HepG2 (cell line): ENCODE results near the gene ATP8B4. TPM values are rescaled to one million over a fixed set of nuclear protein-coding genes. Genes with fewer than 3 reads are reported as not detected.

ENCODE experiments used
- ATAC-seq: fragments of 200-7000 bp; cut with Tn5 transposase; 3 replicates; pipeline ENCODE4 v1.9.1; 2020; ENCODE audit warnings: mild to moderate bottlenecking, moderate library complexity
- BruUV-seq: library from RNA; stranded (reverse); fragments of 400-500 nt; replicated peaks from 2 replicates; lab custom pipeline; 2021; lab: Mats Ljungman, UMichigan
- CTCF ChIA-PET: fragments of 300-600 bp; formaldehyde crosslinking; extraction: SDS; loops from one replicate; lab custom pipeline; 2021; ENCODE audit warnings: low total read pairs, inconsistent platforms, low intra/inter-chr PET ratio; lab: Yijun Ruan, JAX
- POLR2A ChIA-PET: fragments of 350-600 bp; sonication (Branson Sonifier 250); formaldehyde crosslinking; loops from one replicate; lab custom pipeline; 2020; ENCODE audit warnings: antibody characterized with exemption, inconsistent platforms; lab: Yijun Ruan, JAX
- DNase-seq: peaks from one replicate; pipeline ENCODE4 v3.0.0-alpha.2; 2015; ENCODE audit warnings: low spot score
- FAIRE-seq: peaks from 3 replicates; lab custom pipeline; 2011; peaks lifted over from hg19 to GRCh38; lab: Jason Lieb, UNC
- H2AFZ ChIP-seq: one replicate; pipeline ENCODE4 v1.6.1; 2011; ENCODE audit warnings: low read length, inconsistent platforms
- H3K27ac ChIP-seq: fragments of 300-600 bp; 3 replicates; pipeline ENCODE4 v1.8.0; 2011; ENCODE audit warnings: mixed run types, mild to moderate bottlenecking, mixed read lengths, low read length, inconsistent platforms; ENCODE audit not compliant: insufficient read depth; ENCODE audit errors: extremely low read length
- H3K27me3 ChIP-seq, 2 experiments: fragments of 200-600 bp in 1 of 2; 2 replicates in 1 of 2; 3 replicates in 1 of 2; pipeline versions ENCODE4 v1.6.0 to v1.8.0; 2011; ENCODE audit warnings: low read length in 2 of 2, mild to moderate bottlenecking in 2 of 2, moderate library complexity in 2 of 2, inconsistent platforms in 1 of 2; ENCODE audit not compliant: insufficient read depth in 2 of 2, control insufficient read depth in 1 of 2
- H3K36me3 ChIP-seq, 2 experiments: fragments of 200-600 bp in 1 of 2; replicated peaks in 1 of 2; 2 replicates in 1 of 2; 3 replicates in 1 of 2; pipeline versions ENCODE4 v1.5.1 to v1.8.0; 2011; ENCODE audit warnings: low read length in 2 of 2, inconsistent platforms in 1 of 2; ENCODE audit not compliant: insufficient read depth in 2 of 2, control insufficient read depth in 1 of 2
- H3K4me1 ChIP-seq: 2 replicates; pipeline ENCODE4 v1.5.1; 2012; ENCODE audit warnings: low read length, inconsistent platforms; ENCODE audit not compliant: insufficient read depth
- H3K4me2 ChIP-seq: 2 replicates; pipeline ENCODE4 v1.6.0; 2011; ENCODE audit warnings: low read depth, low read length, inconsistent platforms
- H3K4me3 ChIP-seq, 3 experiments: fragments of 200-600 bp in 1 of 3; sonication (generic), shearing (Covaris generic) in 1 of 3; replicated peaks in 1 of 3; 2 replicates each; pipeline ENCODE4 v1.5.1; 2011 to 2016; ENCODE audit warnings: low read length in 3 of 3, inconsistent platforms in 2 of 3, low read depth in 2 of 3, mild to moderate bottlenecking in 2 of 3, control low read depth in 1 of 3, mixed read lengths in 1 of 3; ENCODE audit not compliant: insufficient read depth in 1 of 3
- H3K79me2 ChIP-seq: one replicate; pipeline ENCODE4 v1.6.1; 2011; ENCODE audit warnings: low read length, inconsistent platforms; ENCODE audit not compliant: insufficient read depth
- H3K9ac ChIP-seq: 2 replicates; pipeline ENCODE4 v1.6.0; 2011; ENCODE audit warnings: mild to moderate bottlenecking, low read depth, low read length, inconsistent platforms; ENCODE audit not compliant: insufficient read depth
- H3K9me3 ChIP-seq: 2 replicates; pipeline ENCODE4 v1.5.1; 2012; ENCODE audit warnings: mild to moderate bottlenecking, low read length
- H4K20me1 ChIP-seq: 2 replicates; pipeline ENCODE4 v1.6.0; 2011; ENCODE audit warnings: inconsistent platforms, mild to moderate bottlenecking, low read length, moderate library complexity; ENCODE audit not compliant: insufficient read depth
- ASH2L ChIP-seq: fragments of 300-600, 200-600 bp; sonication (generic); IDR thresholded peaks from 2 replicates; pipeline ENCODE4 v1.7.0; 2017; ENCODE audit warnings: low read depth, mild to moderate bottlenecking, moderate library complexity, mixed read lengths, low read length; ENCODE audit not compliant: insufficient read length
- BRD4 ChIP-seq: sonication (generic); formaldehyde crosslinking; IDR thresholded peaks from 2 replicates; pipeline ENCODE4 v1.4.0; 2020; ENCODE audit warnings: missing genetic modification reagents
- CC2D1A ChIP-seq: sonication (generic); formaldehyde crosslinking; IDR thresholded peaks from 2 replicates; pipeline ENCODE4 v1.8.1; 2023; ENCODE audit warnings: mild to moderate bottlenecking, missing genetic modification reagents
- KLF15 ChIP-seq: sonication (generic); formaldehyde crosslinking; IDR thresholded peaks from 2 replicates; pipeline ENCODE4 v1.8.1; 2023; ENCODE audit warnings: borderline replicate concordance, mild to moderate bottlenecking, inconsistent platforms, missing genetic modification reagents, mixed read lengths
- MED13 ChIP-seq: sonication (generic); formaldehyde crosslinking; IDR thresholded peaks from 2 replicates; pipeline ENCODE4 v1.5.0; 2020; ENCODE audit warnings: missing genetic modification reagents
- PHF20 ChIP-seq: sonication (generic); formaldehyde crosslinking; IDR thresholded peaks from 2 replicates; pipeline ENCODE4 v1.5.0; 2020; ENCODE audit warnings: mild to moderate bottlenecking, missing genetic modification reagents
- SALL2 ChIP-seq: sonication (generic); formaldehyde crosslinking; IDR thresholded peaks from 2 replicates; pipeline ENCODE4 v1.8.1; 2023; ENCODE audit warnings: mild to moderate bottlenecking, missing genetic modification reagents, inconsistent platforms
- STAG1 ChIP-seq: sonication (generic); formaldehyde crosslinking; IDR thresholded peaks from 2 replicates; pipeline ENCODE4 v1.4.0; 2020; ENCODE audit warnings: missing genetic modification reagents
- ZBTB1 ChIP-seq: sonication (generic); formaldehyde crosslinking; IDR thresholded peaks from 2 replicates; pipeline ENCODE4 v1.4.0; 2020; ENCODE audit warnings: missing genetic modification reagents, borderline replicate concordance
- ZNF234 ChIP-seq: sonication (generic); formaldehyde crosslinking; conservative IDR thresholded peaks from 2 replicates; pipeline ENCODE4 v1.5.1; 2020; ENCODE audit warnings: mild to moderate bottlenecking, missing genetic modification reagents
- ZNF577 ChIP-seq: sonication (generic); formaldehyde crosslinking; IDR thresholded peaks from 2 replicates; pipeline ENCODE4 v1.4.0; 2020; ENCODE audit warnings: mild to moderate bottlenecking, low read depth, missing genetic modification reagents, borderline replicate concordance
- ZNF777 ChIP-seq: sonication (generic); formaldehyde crosslinking; IDR thresholded peaks from 2 replicates; pipeline ENCODE4 v1.4.0; 2020; ENCODE audit warnings: missing genetic modification reagents
- ZNF780A ChIP-seq: sonication (generic); formaldehyde crosslinking; IDR thresholded peaks from 2 replicates; pipeline ENCODE4 v1.8.0; 2022; ENCODE audit warnings: mild to moderate bottlenecking, missing genetic modification reagents, moderate library complexity
- ZNF782 ChIP-seq: sonication (generic); formaldehyde crosslinking; IDR thresholded peaks from 2 replicates; pipeline ENCODE4 v1.4.0; 2020; ENCODE audit warnings: missing genetic modification reagents, mild to moderate bottlenecking, borderline replicate concordance
- WGBS: methylation state at CpG from one replicate; pipeline ENCODE4 v1.1.6; 2017; ENCODE audit warnings: low lambda C conversion rate; 5-methylcytosine and 5-hydroxymethylcytosine counted together
- in situ Hi-C: cut with HindIII; loops from 2 replicates; pipeline ENCODE4 v1.10.0; 2017; ENCODE audit warnings: low pct_unique_long_range_greater_than_20kb; ENCODE audit not compliant: extremely low pct_ligation_motif_present
- intact Hi-C: fragments of 100-400 bp; cut with micrococcal nuclease; formaldehyde crosslinking; loops from one replicate; pipeline ENCODE4 v1.10.0; 2022; ENCODE audit not compliant: unreplicated experiment
- polyA plus RNA-seq, 8 experiments: library from polyadenylated mRNA; depleted of rRNA in 3 of 8; stranded (reverse) in 7 of 8; unstranded in 1 of 8; fragments of >200 nt; fragmentation: Illumina TruSeq in 4 of 8; extraction: Trizol in 4 of 8; gene quantifications; 2 replicates each; pipeline versions ENCODE4 v1.2.1 to v1.2.3, GENCODE V29; 2011 to 2016; ENCODE audit warnings: low read depth in 4 of 8, missing spikeins in 1 of 8, mixed read lengths in 1 of 8; ENCODE audit not compliant: insufficient read depth in 1 of 8
- total RNA-seq, 5 experiments: library from RNA; depleted of rRNA; stranded (reverse); fragments of >200 nt; fragmentation: Illumina TruSeq; extraction: Trizol; gene quantifications; 2 replicates each; pipeline ENCODE4 v1.2.3, GENCODE V29; 2016; ENCODE audit warnings: low read depth in 1 of 5
- TF ChIP-seq, protein P1 (sequence below): sonication (generic); formaldehyde crosslinking; IDR thresholded peaks from 2 replicates; pipeline ENCODE4 v1.8.0; 2022; ENCODE audit warnings: low read depth, missing genetic modification reagents
- TF ChIP-seq, protein P2 (sequence below): sonication (generic); formaldehyde crosslinking; IDR thresholded peaks from 2 replicates; pipeline ENCODE4 v1.4.0; 2020; ENCODE audit warnings: missing genetic modification reagents

The ATP8B4 gene
- total and polyA plus RNA-seq, 2 of the 13 experiments (the other 11 are each of a cell fraction or from before 2014, with no cell fraction given) = 0.24 to 0.69 TPM

DNA sequence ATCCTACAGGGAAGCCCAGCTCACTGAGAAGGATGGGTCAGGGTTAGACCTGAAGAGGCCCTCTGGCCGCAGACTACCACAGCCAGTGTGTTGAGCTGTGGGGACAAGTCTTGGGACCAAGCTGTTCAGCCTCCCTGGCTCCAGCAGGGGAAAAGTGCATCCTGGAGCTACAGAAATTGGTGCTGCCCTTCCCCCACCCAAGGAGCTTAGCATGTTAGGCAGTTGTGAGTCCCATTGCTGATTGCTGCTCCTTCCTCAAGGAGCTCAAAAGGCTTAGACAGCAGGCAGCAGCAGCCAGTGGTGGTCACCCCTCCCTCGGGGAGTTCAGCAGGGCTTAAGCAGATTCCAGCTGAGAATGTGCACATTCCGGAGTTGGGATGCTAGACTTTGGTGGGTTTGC lies 165.6 kb downstream of the ATP8B4 start:
- Histone ChIP-seq H3K36me3 (no peaks in the 10 kb centered on the region), H3K79me2 (no peaks in the 10 kb centered on the region), H3K9me3 (no peaks in the 10 kb centered on the region), H3K27ac (no peak overlapping the region), H4K20me1 (no peaks in the 10 kb centered on the region), H3K27me3 (no peaks in the 10 kb centered on the region), H3K4me3 (no peak overlapping the region), H3K4me1 (no peaks in the 10 kb centered on the region), H2AFZ (no peak overlapping the region), H3K9ac (no peak overlapping the region), H3K4me2 (no peak overlapping the region)
- 0% methylated on average over 2 of the region's 3 CpGs for WGBS
- no peak for FAIRE-seq
- BruUV-seq = no TSS peak
- in situ Hi-C loops (no loop called here), intact Hi-C loops (no loop called here)
- CTCF ChIA-PET = no interaction called here
- ATAC-seq = no peak
- DNase-seq = no peak
- POLR2A ChIA-PET = no interaction called here
- TF ChIP-seq STAG1 (no peak), CC2D1A (no peak), ZNF777 (CRISPR knock-in tag) (no peak), BRD4 (CRISPR knock-in tag) (no peak), KLF15 (CRISPR knock-in tag) (no peak), PHF20 (CRISPR knock-in tag) (no peak), ZNF577 (CRISPR knock-in tag) (no peak), SALL2 (CRISPR knock-in tag) (no peak), MED13 (no peak), ZNF234 (no peak), ASH2L (no peak), ZNF782 (CRISPR knock-in tag) (no peak), ZNF780A (CRISPR knock-in tag) (no peak), ZBTB1 (CRISPR knock-in tag) (no peak)
- TF ChIP-seq, protein P1, sequence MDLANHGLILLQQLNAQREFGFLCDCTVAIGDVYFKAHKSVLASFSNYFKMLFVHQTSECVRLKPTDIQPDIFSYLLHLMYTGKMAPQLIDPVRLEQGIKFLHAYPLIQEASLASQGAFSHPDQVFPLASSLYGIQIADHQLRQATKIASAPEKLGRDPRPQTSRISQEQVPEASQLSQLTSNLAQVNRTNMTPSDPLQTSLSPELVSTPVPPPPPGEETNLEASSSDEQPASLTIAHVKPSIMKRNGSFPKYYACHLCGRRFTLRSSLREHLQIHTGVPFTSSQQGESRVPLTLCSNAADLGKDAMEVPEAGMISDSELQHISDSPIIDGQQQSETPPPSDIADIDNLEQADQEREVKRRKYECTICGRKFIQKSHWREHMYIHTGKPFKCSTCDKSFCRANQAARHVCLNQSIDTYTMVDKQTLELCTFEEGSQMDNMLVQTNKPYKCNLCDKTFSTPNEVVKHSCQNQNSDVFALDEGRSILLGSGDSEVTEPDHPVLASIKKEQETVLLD (CRISPR knock-in tag) = no peak
- TF ChIP-seq, protein P2, sequence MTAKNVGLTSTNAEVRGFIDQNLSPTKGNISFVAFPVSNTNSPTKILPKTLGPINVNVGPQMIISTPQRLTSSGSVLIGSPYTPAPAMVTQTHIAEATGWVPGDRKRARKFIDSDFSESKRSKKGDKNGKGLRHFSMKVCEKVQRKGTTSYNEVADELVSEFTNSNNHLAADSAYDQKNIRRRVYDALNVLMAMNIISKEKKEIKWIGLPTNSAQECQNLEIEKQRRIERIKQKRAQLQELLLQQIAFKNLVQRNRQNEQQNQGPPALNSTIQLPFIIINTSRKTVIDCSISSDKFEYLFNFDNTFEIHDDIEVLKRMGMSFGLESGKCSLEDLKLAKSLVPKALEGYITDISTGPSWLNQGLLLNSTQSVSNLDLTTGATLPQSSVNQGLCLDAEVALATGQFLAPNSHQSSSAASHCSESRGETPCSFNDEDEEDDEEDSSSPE (CRISPR knock-in tag) = no peak
